Parathyroid adenoma (tissue), 2 donors: ENCODE measurements around the gene C5orf46.
A peak's percentile ranks its signal among the peaks of the same experiment; 100 is the strongest.
"Not testable (repeated sequence)": the region's sequence is repeated elsewhere in the genome, so short reads cannot be mapped to it uniquely, and the experiment has no call there.

Experiments used
- H2AFZ ChIP-seq: fragments of 300-600 bp; sonication (generic); one replicate; pipeline ENCODE4 v1.7.0; 2017; ENCODE audit warnings: antibody characterized with exemption, mild to moderate bottlenecking
- H3K27ac ChIP-seq: fragments of 300-600 bp; sonication (generic); one replicate; pipeline ENCODE4 v1.7.0; 2017
- H3K27me3 ChIP-seq: fragments of 300-600 bp; sonication (generic); one replicate; pipeline ENCODE4 v1.7.0; 2017; ENCODE audit warnings: low read length; ENCODE audit not compliant: control insufficient read depth, insufficient read depth
- H3K36me3 ChIP-seq: fragments of 300-600 bp; sonication (generic); one replicate; pipeline ENCODE4 v1.7.0; 2017; ENCODE audit warnings: low read length; ENCODE audit not compliant: control insufficient read depth, insufficient read depth
- H3K4me1 ChIP-seq: fragments of 300-600 bp; sonication (generic); one replicate; pipeline ENCODE4 v1.7.0; 2017; ENCODE audit warnings: control low read depth
- H3K4me2 ChIP-seq: fragments of 300-600 bp; sonication (generic); one replicate; pipeline ENCODE4 v1.7.0; 2017; ENCODE audit warnings: low read length
- H3K4me3 ChIP-seq: fragments of 300-600 bp; sonication (generic); one replicate; pipeline ENCODE4 v1.7.0; 2017; ENCODE audit warnings: low read depth, low read length
- H3K79me2 ChIP-seq: fragments of 300-600 bp; sonication (generic); one replicate; pipeline ENCODE4 v1.7.0; 2017; ENCODE audit warnings: control low read depth
- H3K9ac ChIP-seq: fragments of 300-600 bp; sonication (generic); one replicate; pipeline ENCODE4 v1.7.0; 2017; ENCODE audit warnings: mild to moderate bottlenecking
- H3K9me3 ChIP-seq: fragments of 300-600 bp; sonication (generic); one replicate; pipeline ENCODE4 v1.7.0; 2017; ENCODE audit warnings: low read length; ENCODE audit not compliant: control insufficient read depth
- TF ChIP-seq, protein P1 (sequence below): fragments of 300-600 bp; sonication (generic); IDR thresholded peaks from one replicate; pipeline ENCODE4 v1.7.0; 2017; ENCODE audit warnings: antibody characterized with exemption, mild to moderate bottlenecking
- donor health status: primary hyperparathyroidism.

C5orf46 gene

DNA sequence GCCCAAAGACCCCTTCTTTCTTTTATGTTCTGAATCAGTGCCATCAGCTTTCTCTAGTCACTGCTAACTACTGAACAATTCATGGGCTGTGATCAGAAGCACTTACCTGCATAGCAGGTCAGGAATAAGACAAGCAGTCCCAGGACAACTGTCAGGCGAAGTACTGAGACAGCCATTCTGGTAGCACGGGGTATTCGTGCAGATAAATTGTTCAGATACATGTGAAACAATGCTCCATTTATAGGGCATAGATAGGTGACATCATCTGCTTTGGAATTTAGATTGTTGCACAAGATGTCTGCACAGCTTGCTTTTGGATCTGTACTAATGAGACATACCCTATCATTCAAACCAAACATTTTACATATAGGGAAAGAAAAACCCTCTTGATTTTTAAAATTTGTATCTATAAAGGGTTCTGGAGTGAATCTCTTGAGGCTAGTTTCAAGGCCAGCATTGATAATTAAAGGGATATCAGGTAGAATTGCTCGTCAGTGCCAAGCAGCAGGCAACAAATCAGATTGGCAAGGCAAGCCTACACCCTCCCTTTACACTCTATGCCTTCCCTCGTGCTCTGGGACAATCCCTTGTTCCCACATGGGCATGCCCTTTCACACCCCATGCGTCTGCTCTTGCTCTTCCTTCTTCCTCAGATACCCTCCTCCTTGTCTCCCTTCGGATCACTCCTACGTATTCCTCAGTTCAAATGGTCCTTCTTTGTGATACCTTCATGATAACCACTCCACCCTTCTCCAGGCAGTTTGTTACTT, at the start of gene C5orf46:
C5orf46 (minus strand) TSS at position 213 of the 770 bp plus-strand sequence; CDS start at position 176, 37 bp downstream.
- Histone ChIP-seq H3K79me2 (no peaks in the 10 kb centered on the region), H3K27ac (no peak within 1 kb of the TSS), H3K4me3 (no peak within 1 kb of the TSS)

DNA sequence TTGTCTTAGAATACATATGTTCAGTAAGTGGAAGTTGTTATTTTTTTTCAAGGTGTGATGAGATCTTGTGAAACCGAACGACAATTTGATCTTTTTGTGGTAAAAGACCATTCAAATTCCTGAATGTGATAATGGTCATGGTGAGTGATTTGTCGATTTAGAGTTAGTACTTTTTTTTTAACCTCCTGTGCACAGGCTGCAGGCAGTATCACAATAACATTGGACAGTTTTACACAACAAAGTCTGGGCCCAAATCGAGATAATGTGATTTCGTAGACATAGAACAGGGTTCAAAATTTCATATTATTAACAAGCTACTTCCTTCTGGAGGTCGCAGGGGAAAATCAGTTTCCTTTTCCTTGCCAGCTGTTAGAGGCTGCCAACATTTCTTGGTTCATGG, 48.6 kb upstream of the C5orf46 start:
- TF ChIP-seq, protein P1, sequence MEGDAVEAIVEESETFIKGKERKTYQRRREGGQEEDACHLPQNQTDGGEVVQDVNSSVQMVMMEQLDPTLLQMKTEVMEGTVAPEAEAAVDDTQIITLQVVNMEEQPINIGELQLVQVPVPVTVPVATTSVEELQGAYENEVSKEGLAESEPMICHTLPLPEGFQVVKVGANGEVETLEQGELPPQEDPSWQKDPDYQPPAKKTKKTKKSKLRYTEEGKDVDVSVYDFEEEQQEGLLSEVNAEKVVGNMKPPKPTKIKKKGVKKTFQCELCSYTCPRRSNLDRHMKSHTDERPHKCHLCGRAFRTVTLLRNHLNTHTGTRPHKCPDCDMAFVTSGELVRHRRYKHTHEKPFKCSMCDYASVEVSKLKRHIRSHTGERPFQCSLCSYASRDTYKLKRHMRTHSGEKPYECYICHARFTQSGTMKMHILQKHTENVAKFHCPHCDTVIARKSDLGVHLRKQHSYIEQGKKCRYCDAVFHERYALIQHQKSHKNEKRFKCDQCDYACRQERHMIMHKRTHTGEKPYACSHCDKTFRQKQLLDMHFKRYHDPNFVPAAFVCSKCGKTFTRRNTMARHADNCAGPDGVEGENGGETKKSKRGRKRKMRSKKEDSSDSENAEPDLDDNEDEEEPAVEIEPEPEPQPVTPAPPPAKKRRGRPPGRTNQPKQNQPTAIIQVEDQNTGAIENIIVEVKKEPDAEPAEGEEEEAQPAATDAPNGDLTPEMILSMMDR: no peak
- Histone ChIP-seq H3K4me1 (no peaks in the 10 kb centered on the region), H3K27ac (no peak overlapping the region), H3K4me2 (no peak overlapping the region), H3K9me3 (no peaks in the 10 kb centered on the region), H3K79me2 (no peaks in the 10 kb centered on the region), H3K36me3 (no peaks in the 10 kb centered on the region), H3K27me3 (no peaks in the 10 kb centered on the region), H3K9ac (no peak overlapping the region), H3K4me3 (no peak overlapping the region), H2AFZ (no peak overlapping the region)

More for the DNA sequence above, at the start of gene C5orf46:
- Histone ChIP-seq H3K36me3 (no peaks in the 10 kb centered on the region), H3K4me2 (no peak within 1 kb of the TSS), H3K9me3 (no peaks in the 10 kb centered on the region), H3K9ac (no peak within 1 kb of the TSS), H3K27me3 (no peaks in the 10 kb centered on the region), H2AFZ (no peak within 1 kb of the TSS), H3K4me1 (no peaks in the 10 kb centered on the region)
- TF ChIP-seq, protein P1: no peak

GRCh38 chr5:147949711-147950573, 43.6 kb upstream of the C5orf46 start:
- Histone ChIP-seq H3K27ac (no peak overlapping the region), H3K9me3 (no peaks in the 10 kb centered on the region), H3K4me3 (no peak overlapping the region), H3K36me3 (no peaks in the 10 kb centered on the region), H3K27me3 (no peaks in the 10 kb centered on the region), H2AFZ (no peak overlapping the region), H3K9ac (no peak overlapping the region), H3K4me1 (no peaks in the 10 kb centered on the region), H3K79me2 (no peaks in the 10 kb centered on the region), H3K4me2 (no peak overlapping the region)
- TF ChIP-seq, protein P1: peak; percentile 52

DNA sequence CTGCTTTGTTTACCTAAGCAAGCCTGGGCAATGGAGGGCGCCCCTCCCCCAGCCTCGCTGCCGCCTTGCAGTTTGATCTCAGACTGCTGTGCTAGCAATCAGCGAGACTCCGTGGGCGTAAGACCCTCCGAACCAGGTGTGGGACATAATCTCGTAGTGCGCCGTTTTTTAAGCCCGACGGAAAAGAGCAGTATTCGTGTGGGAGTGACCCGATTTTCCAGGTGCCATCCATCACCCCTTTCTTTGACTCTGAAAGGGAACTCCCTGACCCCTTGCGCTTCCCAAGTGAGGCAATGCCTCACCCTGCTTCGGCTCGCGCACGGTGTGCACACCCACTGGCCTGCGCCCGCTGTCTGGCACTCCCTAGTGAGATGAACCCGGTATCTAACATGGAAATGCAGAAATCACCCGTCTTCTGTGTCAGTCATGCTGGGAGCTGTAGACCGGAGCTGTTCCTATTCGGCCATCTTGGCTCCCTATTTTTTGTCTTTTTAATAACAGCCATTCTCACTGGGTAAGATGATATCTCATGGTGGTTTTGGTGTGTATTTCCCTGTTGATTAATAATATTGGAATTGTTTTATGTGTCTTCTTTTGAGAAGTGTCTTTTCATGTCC, 40.4 kb upstream of the C5orf46 start:
- H3K4me1 ChIP-seq, H3K79me2 ChIP-seq, H3K9me3 ChIP-seq, H3K36me3 ChIP-seq, H3K9ac ChIP-seq, H3K4me3 ChIP-seq, H3K4me2 ChIP-seq, H3K27me3 ChIP-seq, H3K27ac ChIP-seq, H2AFZ ChIP-seq: not testable (repeated sequence)
